SK-N-SH (cell line): Measurements from ENCODE around the gene GALNT18.

Experiments
- RXRA ChIP-seq: IDR thresholded peaks from 2 replicates; pipeline ENCODE4 v1.4.0; 2012; ENCODE audit warnings: low read depth, mild to moderate bottlenecking, borderline replicate concordance
- SMC3 ChIP-seq: IDR thresholded peaks from 2 replicates; pipeline ENCODE4 v1.6.1; 2012; ENCODE audit warnings: low read depth, low read length, improper control_type of control experiment
- TF ChIP-seq, protein P1 (sequence below): IDR thresholded peaks from 2 replicates; pipeline ENCODE4 v1.4.0; 2012; ENCODE audit warnings: low read depth
- TF ChIP-seq, protein P2 (sequence below): fragments of 200-600 bp; sonication (generic); IDR thresholded peaks from 2 replicates; pipeline ENCODE4 v1.6.1; 2017; ENCODE audit warnings: antibody characterized with exemption, mild to moderate bottlenecking, moderate library complexity
- TF ChIP-seq, protein P3 (sequence below): fragments of 150-350 bp; IDR thresholded peaks from 2 replicates; pipeline ENCODE4 v1.6.1; 2017; ENCODE audit warnings: antibody characterized with exemption, low read length, low read depth, borderline replicate concordance

DNA sequence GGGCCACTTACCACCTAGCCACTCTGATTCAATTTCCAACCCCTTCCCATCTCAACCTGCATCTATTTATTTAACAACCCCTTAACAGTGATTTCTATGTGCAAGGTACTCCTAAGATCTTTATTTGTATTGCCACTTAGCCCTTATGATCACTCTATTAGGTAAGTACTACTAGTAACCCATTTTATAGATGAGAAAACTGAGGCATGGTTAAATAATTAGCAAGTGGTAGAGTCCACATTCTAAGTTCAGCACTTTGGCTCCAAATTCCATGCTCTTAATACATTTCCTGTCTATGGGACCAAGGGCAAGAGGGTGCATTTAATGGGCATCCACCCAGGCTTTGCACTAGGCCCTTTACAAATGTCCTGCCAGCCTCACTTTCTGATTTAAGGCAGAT, 230.6 kb downstream of the GALNT18 start:
- TF ChIP-seq, protein P1, sequence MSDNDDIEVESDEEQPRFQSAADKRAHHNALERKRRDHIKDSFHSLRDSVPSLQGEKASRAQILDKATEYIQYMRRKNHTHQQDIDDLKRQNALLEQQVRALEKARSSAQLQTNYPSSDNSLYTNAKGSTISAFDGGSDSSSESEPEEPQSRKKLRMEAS = no peak
- TF ChIP-seq RXRA (no peak), SMC3 (no peak)
- TF ChIP-seq, protein P2, sequence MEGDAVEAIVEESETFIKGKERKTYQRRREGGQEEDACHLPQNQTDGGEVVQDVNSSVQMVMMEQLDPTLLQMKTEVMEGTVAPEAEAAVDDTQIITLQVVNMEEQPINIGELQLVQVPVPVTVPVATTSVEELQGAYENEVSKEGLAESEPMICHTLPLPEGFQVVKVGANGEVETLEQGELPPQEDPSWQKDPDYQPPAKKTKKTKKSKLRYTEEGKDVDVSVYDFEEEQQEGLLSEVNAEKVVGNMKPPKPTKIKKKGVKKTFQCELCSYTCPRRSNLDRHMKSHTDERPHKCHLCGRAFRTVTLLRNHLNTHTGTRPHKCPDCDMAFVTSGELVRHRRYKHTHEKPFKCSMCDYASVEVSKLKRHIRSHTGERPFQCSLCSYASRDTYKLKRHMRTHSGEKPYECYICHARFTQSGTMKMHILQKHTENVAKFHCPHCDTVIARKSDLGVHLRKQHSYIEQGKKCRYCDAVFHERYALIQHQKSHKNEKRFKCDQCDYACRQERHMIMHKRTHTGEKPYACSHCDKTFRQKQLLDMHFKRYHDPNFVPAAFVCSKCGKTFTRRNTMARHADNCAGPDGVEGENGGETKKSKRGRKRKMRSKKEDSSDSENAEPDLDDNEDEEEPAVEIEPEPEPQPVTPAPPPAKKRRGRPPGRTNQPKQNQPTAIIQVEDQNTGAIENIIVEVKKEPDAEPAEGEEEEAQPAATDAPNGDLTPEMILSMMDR = no peak
- TF ChIP-seq, protein P3, sequence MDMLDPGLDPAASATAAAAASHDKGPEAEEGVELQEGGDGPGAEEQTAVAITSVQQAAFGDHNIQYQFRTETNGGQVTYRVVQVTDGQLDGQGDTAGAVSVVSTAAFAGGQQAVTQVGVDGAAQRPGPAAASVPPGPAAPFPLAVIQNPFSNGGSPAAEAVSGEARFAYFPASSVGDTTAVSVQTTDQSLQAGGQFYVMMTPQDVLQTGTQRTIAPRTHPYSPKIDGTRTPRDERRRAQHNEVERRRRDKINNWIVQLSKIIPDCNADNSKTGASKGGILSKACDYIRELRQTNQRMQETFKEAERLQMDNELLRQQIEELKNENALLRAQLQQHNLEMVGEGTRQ = no peak
